Measurements from ENCODE around the gene FAM20C.

FAM20C gene

DNA sequence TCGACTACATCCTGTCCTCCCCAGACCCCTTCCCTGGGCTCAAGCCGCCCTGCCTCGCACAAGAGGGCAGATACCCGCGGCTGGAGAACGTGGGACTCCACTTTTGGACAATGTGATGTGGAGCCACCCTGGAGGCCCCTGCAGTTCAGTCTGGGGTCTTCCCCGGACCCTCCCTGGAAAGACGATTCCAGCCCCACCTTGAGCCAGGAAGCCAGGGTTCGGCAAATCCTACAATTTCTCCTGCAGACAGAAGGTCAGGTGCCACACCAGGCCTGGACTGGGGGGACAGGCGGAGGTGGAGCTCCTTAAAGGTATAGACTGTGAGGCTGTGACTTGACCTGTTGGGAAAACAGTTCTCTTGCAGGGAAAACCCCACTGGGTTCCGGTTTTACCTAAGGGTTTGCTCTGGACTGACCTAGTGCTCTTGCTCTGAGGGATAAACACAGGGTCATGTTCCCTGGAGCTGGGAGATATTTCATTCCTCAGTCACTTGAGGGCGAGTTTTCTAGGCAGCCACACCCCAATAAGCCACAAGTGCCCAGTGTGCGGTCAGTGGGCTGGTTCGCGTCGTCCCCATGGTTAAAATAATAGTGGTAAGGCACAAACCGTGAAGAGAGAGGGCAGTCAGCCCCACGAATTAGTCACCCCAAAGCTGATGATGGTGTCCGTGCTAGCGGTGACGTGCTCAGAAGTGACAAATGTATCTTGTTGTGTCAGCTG is 99.2 kb downstream of the FAM20C start:
- H3K27me3 ChIP-seq (ENCODE audit: insufficient read depth, low read depth), result peaks cover 51% of the 10 kb centered on the region
- H2AFZ ChIP-seq (ENCODE audit: low read depth), result no peak overlapping the region
- H3K79me2 ChIP-seq (ENCODE audit: insufficient read depth, low read depth), result no peaks in the 10 kb centered on the region
- no peaks in the 10 kb centered on the region for H3K4me1 ChIP-seq (ENCODE audit: low read depth, poor library complexity, severe bottlenecking)
- TF ChIP-seq, protein P1, sequence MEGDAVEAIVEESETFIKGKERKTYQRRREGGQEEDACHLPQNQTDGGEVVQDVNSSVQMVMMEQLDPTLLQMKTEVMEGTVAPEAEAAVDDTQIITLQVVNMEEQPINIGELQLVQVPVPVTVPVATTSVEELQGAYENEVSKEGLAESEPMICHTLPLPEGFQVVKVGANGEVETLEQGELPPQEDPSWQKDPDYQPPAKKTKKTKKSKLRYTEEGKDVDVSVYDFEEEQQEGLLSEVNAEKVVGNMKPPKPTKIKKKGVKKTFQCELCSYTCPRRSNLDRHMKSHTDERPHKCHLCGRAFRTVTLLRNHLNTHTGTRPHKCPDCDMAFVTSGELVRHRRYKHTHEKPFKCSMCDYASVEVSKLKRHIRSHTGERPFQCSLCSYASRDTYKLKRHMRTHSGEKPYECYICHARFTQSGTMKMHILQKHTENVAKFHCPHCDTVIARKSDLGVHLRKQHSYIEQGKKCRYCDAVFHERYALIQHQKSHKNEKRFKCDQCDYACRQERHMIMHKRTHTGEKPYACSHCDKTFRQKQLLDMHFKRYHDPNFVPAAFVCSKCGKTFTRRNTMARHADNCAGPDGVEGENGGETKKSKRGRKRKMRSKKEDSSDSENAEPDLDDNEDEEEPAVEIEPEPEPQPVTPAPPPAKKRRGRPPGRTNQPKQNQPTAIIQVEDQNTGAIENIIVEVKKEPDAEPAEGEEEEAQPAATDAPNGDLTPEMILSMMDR (conservative IDR thresholded peaks at IDR 0.05; ENCODE audit: low read depth, low read length), result no peak
- H4K20me1 ChIP-seq (ENCODE audit: insufficient read depth), result no peaks in the 10 kb centered on the region
- no peak overlapping the region for H3K9ac ChIP-seq
- no peak overlapping the region for H3K4me2 ChIP-seq
- H3K27ac ChIP-seq, result no peak overlapping the region
- no peaks in the 10 kb centered on the region for H3K36me3 ChIP-seq (ENCODE audit: insufficient read depth)
- no peak overlapping the region for H3K4me3 ChIP-seq (IDR thresholded peaks at IDR 0.05; ENCODE audit: insufficient read depth, low read depth, low read length)

DNA sequence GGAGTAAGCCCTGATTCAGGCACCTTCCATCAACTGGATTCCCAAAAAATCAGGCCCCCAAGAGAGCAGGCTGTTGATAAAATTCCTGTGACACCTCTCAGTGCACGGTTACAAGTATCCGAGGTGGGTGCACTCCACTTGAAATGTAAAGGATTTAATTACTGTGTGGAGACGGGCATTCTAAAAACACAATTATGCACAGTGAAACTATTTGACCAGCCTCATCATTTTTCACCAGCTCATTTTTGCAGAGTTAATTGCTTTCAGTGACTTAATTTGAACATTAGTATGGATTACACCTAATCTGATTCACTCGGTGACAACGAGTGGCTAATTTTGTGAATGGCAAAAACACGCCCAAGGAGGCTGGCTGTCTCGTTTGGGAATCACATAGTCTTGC is 99.9 kb downstream of the FAM20C start:
- Histone ChIP-seq H4K20me1 (ENCODE audit: insufficient read depth) (no peaks in the 10 kb centered on the region), H3K36me3 (ENCODE audit: insufficient read depth) (no peaks in the 10 kb centered on the region), H3K27ac (no peak overlapping the region), H3K9ac (no peak overlapping the region), H3K4me2 (no peak overlapping the region), H3K4me3 (IDR thresholded peaks at IDR 0.05; ENCODE audit: insufficient read depth, low read depth, low read length) (no peak overlapping the region), H3K79me2 (ENCODE audit: insufficient read depth, low read depth) (no peaks in the 10 kb centered on the region), H3K4me1 (ENCODE audit: low read depth, poor library complexity, severe bottlenecking) (no peaks in the 10 kb centered on the region), H3K27me3 (ENCODE audit: insufficient read depth, low read depth) (peaks cover 47% of the 10 kb centered on the region), H2AFZ (ENCODE audit: low read depth) (no peak overlapping the region)
- TF ChIP-seq, protein P1 (conservative IDR thresholded peaks at IDR 0.05; ENCODE audit: low read depth, low read length), result no peak

DNA sequence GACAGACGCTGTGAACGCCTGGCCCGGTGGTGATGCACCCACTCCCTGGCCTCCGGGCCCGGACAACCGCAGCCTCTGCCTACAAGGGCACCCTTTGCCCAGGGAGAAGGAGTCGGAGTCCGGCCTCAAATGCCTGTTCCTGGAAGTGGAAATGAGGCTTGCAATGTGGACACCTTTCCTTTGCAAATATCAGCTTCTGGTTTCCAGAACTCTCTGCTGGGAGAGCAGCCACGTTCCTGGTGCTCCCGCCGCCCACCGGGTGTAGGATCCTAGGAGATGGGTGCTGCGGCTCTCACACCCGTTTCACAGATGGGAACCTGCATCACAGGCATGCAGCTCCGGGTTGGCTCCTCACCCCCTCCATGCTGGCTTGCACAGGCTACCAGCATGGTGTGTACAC is 100.5 kb downstream of the FAM20C start:
- no peaks in the 10 kb centered on the region for H3K36me3 ChIP-seq (ENCODE audit: insufficient read depth)
- peaks cover 42% of the 10 kb centered on the region for H3K27me3 ChIP-seq (ENCODE audit: insufficient read depth, low read depth)
- H3K4me2 ChIP-seq, result no peak overlapping the region
- H3K4me1 ChIP-seq (ENCODE audit: low read depth, poor library complexity, severe bottlenecking), result no peaks in the 10 kb centered on the region
- no peak overlapping the region for H3K9ac ChIP-seq
- H3K27ac ChIP-seq, result no peak overlapping the region
- no peak overlapping the region for H2AFZ ChIP-seq (ENCODE audit: low read depth)
- TF ChIP-seq, protein P1 (conservative IDR thresholded peaks at IDR 0.05; ENCODE audit: low read depth, low read length), result no peak
- H4K20me1 ChIP-seq (ENCODE audit: insufficient read depth), result no peaks in the 10 kb centered on the region
- H3K79me2 ChIP-seq (ENCODE audit: insufficient read depth, low read depth), result no peaks in the 10 kb centered on the region
- H3K4me3 ChIP-seq (IDR thresholded peaks at IDR 0.05; ENCODE audit: insufficient read depth, low read depth, low read length), result no peak overlapping the region

DNA sequence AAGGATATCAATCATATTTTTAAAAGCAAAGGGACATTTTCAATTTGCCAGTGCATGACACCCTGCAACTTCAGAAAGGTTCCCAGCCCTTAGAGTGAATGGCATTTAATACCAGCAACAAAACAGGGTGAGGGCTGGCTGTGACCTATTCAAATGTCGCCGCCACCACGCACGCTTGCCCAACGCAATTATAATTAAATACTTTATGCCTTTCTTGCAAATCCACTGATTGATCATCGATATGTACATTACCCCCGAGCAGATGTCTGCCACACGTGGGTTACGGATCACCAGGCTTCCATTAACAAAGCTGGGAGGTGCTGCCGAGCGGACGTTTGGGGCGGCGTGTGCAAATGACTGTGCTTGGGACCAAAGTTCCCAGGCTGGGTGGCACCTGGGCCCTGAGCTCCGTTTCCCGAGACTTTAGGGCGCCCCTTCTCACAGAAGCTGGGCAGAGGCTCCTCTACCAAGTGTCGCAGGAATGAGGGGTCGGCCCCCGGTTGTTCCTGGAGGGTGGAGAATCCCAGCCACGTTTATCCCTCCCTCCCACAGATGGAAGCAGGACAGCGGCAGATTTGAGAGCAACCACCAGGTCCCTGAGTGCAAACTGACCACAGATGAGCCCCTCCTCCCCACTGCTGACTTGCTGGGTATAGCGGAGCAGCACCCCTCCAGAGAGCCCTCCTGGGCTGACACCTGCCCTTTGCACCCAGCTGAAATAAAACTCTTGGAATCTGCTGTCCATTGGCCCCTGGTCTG is 101.5 kb downstream of the FAM20C start:
- Histone ChIP-seq H4K20me1 (ENCODE audit: insufficient read depth) (no peaks in the 10 kb centered on the region), H3K4me1 (ENCODE audit: low read depth, poor library complexity, severe bottlenecking) (no peaks in the 10 kb centered on the region), H2AFZ (ENCODE audit: low read depth) (no peak overlapping the region), H3K79me2 (ENCODE audit: insufficient read depth, low read depth) (no peaks in the 10 kb centered on the region), H3K4me2 (no peak overlapping the region), H3K27me3 (ENCODE audit: insufficient read depth, low read depth) (peaks cover 42% of the 10 kb centered on the region), H3K27ac (no peak overlapping the region), H3K9ac (no peak overlapping the region), H3K4me3 (IDR thresholded peaks at IDR 0.05; ENCODE audit: insufficient read depth, low read depth, low read length) (no peak overlapping the region), H3K36me3 (ENCODE audit: insufficient read depth) (no peaks in the 10 kb centered on the region)
- TF ChIP-seq, protein P1 (conservative IDR thresholded peaks at IDR 0.05; ENCODE audit: low read depth, low read length), result no peak

Measured in KMS-11 (cell line).